GM18498 (cell line): ENCODE data around the gene GPR153.

Experiments
- ATAC-seq: cut with Tn5 transposase; IDR thresholded peaks from one replicate; pipeline ENCODE4 v1.9.1; 2021; ENCODE audit warnings: mild to moderate bottlenecking, moderate library complexity; ENCODE audit not compliant: unreplicated experiment

Gene GPR153

GRCh38 chr1:6249739-6250689 lies 10.9 kb downstream of the GPR153 start:
- ATAC-seq: no peak

GRCh38 chr1:6248932-6249738 lies 11.8 kb downstream of the GPR153 start:
- ATAC-seq: no peak

- ATAC-seq: no peak
Measured at GRCh38 chr1:6248161-6248776, 12.6 kb downstream of the GPR153 start.

- ATAC-seq: no peak
Measured at GRCh38 chr1:6247651-6248050, 13.2 kb downstream of the GPR153 start.

- no peak for ATAC-seq
Measured at GRCh38 chr1:6246497-6247467, 14.1 kb downstream of the GPR153 start.

GRCh38 chr1:6245869-6246496 lies 14.9 kb downstream of the GPR153 start:
- no peak for ATAC-seq

- peak; percentile 63 for ATAC-seq
Measured at GRCh38 chr1:6245086-6245868, 15.6 kb downstream of the GPR153 start.

GRCh38 chr1:6244401-6245049 lies 16.4 kb downstream of the GPR153 start:
- no peak for ATAC-seq

GRCh38 chr1:6243993-6244392 lies 16.9 kb downstream of the GPR153 start, which contains the start of gene HES3:
TSS of gene HES3 (plus strand) at chr1:6244179. CDS start at chr1:6244366, 187 bp downstream.
- ATAC-seq: no peak

- ATAC-seq: no peak
Measured at GRCh38 chr1:6243053-6243834, 17.7 kb downstream of the GPR153 start.

GRCh38 chr1:6241887-6242740 lies 18.8 kb downstream of the GPR153 start:
- ATAC-seq: no peak

GRCh38 chr1:6241107-6241886 lies 19.6 kb downstream of the GPR153 start:
- no peak for ATAC-seq

GRCh38 chr1:6239950-6240768 lies 20.7 kb downstream of the GPR153 start:
- no peak for ATAC-seq

- ATAC-seq: no peak
Measured at GRCh38 chr1:6239213-6239752, 21.6 kb downstream of the GPR153 start.

- no peak for ATAC-seq
Measured at GRCh38 chr1:6237093-6237492, 23.8 kb downstream of the GPR153 start.
